LoVo (cell line): ENCODE data around the gene PBX1.

Experiments used
- DNase-seq: peaks from one replicate; pipeline ENCODE4 v3.0.0-alpha.2; 2016; ENCODE audit warnings: low spot score

Gene PBX1

DNA sequence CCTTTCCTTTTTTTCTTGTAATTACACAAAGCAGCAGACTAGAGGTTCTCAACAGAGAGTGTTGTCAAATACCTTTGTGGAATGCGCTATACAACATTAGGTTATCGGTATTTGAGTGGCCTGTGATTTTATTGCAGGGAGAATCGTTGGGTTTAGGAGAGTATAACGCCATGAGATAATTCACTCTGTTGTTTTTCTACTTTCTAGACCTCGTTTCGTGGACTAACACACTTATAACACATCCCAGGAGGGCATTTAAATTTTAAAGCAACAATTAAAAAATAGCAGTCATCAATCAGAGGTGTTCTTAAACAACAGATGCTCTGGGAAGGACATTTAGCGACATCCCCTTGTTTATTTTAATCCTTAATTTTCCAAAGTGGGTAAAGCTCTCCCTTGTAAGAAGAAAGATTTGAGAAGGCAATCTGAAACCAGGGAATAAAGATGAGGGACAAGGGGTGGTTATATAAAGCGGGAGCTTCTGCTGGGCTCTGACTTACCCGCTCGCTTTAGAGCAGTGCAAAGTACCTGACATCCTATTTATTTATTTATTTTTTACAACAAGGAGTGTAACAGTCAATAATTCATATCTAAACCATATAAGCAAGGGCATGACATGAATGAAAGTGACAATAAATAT lies 4.9 kb downstream of the PBX1 start:
- DNase-seq, result no peak

DNA sequence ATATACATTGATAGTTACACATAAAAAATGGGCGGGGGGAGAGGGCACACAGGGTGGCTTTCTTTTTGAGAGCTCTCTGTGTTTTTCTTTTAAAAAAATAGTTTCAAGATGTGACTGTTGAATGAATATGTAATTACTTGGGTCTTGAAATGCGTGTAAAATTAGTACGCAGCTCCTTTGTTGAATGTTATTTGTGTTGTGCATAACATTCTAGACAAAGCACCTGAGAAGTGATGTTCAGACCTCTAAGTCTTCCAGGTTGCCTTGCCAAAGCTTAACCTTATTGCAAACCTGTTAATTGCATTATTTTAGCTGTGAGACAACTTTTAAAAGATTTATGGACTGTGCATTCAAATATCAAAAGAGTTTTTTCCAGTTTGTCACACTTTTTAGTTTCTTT lies 5.4 kb downstream of the PBX1 start:
- no peak for DNase-seq

DNA sequence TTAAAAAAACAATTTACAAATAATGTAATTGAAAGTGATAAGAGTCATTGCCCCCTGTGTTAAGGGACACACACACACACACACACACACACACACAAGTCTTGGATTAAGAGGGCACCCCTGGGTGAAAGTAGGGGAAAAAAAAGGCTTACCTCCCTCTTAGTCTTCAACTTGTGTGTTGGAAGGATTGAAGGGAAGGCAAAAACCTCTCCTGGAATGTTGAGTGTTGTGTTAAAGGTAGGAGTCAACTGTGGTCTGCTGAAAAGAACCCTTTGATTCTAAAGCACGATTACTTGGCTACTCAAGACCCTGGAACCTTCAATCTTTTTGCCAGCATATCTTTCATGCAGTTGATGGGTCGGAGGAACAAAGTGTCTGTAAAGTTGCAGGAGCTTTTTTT lies 6.4 kb downstream of the PBX1 start:
- no peak for DNase-seq

DNA sequence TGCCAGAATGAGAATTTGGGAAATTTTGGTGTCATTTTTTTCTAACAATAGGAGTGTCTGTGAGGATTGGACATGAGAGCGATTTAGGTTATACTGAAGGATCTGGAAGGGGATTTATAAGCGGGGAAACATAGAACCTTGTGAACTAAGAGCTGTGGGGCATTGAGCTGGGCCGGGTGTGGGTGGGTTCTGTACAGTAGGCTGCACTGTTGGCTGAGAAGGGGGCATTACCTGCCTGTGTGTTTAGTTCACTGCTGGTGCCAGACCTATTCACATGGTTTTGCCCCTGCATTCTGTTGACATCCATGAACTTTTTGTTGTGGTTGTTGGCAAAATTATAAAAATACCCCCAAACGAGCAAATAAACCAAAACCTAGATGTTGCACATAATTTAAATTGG lies 8.8 kb downstream of the PBX1 start:
- DNase-seq, result no peak

DNA sequence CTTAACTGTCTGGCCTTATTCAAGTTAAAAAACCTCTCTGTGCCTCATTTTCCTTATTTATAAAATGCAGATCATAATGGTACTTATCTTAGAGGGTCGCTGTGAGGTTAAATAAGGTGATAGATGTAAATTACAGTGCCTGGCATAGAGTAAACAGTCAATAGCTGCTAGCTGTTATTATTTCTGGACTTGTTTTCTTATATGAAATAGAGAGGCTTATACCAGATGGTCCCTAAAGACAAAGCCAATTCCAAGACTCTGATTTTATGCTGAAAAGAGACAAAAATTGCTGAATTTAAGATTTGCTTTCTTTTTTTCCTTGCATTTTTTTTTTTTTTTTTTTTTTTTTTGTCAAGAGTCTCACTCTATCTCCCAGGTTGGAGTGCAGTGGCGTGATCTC lies 10.3 kb downstream of the PBX1 start:
- no peak for DNase-seq

DNA sequence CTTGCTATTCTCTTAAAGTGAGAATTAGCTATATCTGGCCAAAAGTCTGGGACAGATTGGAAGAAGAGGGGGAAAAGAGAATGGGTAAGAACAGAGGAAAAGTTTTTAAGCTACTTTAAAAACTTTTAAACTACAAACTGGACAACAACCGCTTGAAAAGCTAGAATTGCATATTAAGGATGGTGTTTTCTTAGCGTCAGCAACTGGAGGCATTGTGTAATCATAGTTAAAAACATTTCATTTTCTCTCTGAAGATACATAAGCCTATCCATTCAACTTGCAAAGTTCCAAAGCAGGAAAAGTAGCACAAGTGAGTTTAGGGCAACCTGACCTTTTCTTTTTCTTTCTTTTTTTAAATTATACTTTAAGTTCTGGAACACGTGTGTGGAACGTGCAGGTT lies 10.9 kb downstream of the PBX1 start:
- DNase-seq, result no peak

DNA sequence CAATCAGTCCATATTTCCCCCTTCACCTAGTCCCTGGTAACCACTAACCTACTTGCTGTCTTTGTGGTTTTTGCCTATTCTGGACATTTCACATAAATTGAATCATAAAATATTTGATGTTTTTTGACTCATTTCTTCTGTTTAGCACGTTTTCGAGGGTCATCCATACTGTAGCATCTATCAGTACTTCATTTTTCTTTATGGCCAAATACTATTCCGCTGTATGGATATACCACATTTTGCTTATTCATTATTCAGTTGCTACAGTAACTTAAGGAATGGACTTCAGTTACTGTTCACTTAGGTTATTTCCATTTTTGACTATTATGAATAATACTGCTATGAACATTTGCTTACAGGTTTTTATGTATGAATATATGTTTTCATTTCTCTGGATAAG lies 12.3 kb downstream of the PBX1 start:
- no peak for DNase-seq

DNA sequence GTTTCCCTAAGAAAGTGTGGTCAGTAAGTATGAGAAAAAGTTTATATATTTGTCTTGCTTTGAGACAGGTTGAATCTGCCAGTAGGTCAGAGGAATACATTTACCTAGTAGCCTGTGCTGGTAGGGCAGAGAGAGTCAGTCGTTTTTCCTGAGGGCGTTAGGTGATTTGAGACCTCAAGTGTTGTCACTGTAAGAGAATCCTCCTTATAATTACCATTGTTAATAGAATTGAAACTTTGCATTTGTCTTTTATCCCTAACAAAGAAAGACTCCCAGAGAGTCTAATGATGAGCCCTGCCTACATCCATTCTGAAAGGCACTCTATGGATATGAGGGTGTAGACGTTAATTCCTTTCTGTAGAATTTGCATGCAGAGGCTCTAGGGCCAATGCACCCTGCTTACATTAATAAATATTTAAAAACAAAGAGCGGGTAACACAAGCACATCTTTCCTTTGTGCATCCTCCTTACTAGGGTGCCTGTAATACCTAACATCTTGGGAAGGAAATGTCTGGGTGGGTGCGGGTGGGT lies 16.4 kb downstream of the PBX1 start:
- no peak for DNase-seq

DNA sequence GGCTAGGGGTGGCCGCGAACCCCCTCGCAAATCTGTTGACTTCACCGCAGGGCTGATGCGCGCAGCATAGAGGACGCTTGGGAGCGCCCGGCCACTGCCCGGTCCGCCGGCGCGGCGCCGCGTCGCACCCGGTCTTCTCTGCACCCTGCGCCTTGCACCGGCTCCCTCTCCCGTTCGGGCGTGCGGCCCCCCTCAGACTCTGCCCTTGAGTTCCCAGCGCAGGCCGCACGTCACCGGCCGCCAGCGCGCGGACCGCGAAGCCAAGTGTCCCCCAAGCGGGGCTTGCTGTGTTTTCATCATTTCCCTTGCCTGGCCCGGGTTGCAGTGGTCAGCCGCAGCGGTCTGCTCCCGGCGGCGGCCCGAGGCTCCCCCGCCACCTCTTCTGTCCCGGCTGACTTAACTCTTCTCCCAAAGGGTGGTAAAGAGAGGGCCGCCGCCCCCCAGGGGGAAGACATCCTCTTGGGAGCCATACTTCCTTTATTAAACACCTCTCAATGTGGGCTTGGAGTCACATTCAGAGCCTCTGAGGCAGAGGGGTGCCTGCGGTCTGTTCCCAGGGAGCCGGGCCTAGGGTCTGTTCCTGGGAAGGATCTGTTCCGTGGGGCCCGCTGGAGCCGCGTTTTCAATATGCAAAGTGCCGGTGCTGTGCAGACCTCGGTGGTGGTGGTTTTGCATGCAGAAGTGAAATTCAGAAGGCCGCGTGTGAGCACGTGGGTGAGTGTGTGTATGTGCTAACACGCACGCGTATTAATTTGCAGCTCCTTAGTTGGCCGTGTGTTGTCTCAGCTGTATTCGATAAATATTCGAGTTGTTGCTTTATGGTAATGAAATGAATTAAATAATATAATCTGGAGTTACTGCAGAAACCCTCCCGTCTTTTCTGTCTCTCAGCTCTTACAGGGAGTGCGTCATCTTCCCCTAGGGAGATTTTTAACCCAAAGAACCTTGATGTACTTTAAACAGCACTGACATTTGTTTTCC lies 17.6 kb downstream of the PBX1 start:
- no peak for DNase-seq

DNA sequence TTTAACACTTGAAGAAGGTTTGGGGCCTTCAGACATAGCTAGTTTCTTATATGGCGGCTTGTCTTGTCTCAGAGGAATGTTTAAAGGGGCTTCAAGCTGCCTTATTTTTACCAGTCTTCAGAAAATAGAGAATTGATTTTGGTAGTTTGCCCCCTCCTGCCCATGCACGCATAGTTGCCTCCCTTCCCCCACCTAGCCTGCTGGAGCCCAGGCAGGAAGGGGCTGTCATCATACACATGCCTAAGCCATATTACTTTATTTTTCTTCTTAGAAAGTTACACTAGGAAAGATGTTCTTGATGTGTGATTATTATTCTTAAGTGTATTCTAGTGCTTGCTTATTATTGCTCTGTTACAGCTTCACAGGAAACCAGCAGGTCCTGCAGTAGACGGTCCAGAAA lies 18.3 kb downstream of the PBX1 start:
- DNase-seq, result no peak

DNA sequence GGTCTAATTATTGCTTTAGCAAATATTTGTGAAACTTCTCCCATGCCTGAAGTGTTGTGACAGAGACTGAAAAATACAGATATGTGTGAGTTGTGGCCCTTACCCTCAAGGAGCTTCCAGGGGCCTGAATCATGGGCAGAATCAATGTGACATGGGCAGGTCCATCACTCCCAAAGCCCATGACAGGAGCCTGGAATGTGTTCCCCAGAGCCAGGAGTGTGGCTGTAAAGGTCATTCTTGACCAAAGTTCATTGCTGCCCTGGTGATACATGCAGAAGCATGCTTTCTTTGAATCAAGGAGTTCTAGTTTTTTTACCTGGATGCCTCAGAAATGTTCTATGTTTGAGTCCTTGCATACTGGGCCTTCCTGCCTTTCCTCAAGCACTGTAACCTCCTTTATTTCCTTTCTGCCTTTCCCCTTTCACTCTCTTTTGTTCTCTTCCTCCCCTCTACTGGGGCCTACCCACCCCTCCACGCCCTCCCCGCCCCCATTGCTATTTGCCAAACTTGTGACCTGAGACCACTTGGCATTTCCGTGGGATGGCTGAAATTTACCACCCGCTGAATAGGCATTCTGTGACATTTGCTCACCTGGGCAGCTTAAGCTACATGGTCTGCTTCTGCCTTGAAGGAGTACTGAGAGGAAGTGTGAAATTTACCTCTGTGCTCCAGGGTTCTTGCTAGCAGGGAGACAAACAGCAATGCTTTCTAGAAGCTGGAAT lies 19.7 kb downstream of the PBX1 start:
- DNase-seq, result no peak

DNA sequence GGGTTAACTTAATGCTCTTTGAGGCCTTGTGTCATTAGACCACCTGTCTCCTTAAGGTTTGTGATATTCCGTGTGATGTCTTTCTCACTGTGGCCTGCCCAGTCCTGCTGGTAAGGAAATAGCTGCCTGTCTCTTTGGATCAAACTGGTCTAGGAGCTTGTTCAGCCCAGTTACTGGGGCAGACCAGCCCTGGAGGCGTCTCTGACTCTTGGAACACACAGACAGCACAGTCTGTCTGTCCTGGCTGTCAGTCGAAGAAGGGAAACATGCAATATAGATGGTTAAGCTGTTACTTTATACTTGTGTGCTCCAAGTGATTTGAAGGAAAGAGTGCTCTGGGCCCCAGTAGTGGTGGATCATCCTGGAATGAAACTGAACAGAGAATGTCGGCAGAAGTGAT lies 20.4 kb downstream of the PBX1 start:
- no peak for DNase-seq

DNA sequence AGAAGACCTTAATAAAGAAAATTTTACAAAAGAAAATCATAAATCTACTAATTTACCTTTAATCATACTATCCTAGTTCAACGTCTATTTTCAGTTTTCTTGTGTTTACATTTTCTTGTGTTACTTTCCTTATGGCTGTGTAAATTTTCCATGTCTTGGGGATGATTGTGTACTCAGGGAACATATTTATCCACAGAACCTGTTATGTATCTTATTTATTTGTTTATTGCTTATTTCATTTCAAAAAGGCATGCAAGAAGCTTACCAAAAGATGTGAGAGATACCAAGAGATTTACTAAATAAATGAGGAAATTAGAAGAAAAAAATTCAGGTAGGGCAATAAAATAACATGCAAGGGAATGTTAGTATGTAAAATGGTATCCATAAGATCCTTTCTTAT lies 22.8 kb downstream of the PBX1 start:
- no peak for DNase-seq

DNA sequence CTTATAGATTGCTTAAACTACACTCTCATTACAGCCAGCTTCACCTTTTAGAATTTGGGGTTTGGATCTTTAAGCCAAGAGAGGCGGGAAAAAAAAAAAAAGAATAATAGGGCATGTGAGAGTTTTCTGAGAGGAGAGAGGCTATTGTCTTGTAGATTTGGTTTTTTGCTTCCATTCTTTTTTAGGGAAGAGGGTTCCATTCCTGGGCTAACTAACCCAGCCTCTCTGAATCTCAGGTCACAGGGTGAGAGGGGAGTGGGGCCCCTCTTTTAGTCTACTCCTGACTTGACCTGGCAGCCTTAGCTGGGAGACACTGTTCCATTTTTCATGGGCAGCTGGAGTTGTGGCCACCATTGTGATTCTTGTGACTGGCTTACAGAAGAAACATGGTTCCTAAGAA lies 24.2 kb downstream of the PBX1 start:
- DNase-seq, result no peak

DNA sequence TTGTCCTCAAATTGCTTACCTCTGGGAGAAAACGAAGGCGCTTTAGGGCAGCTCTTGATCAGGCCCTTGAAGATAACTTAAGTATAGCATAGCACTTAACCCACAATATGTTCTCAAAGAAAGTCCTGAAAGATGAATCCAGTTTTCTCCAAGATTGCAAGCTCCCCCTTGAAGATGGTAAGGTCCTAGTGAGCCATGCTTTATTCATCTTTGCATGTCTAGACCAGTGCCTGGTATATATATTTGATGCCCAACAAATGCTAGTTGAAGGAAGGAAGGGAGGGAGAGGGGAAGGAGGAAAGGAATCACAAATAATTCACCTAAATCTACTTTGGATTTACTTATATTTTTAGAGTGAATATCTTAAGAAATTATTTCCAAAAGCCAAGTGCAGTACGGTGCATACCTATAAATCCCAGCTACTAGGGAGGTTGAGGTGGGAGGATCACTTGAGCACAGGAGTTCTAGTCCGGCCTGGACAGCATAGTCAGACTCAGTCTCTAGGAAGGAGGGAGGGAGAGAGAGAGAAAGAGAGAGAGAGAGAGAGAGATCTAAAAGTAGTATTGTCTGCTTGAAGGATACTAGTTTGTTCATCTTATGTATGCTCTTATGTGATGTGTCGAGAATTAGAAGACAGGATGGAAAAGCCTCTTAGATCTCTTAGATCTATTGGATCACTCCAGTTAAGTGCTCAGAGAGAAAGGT lies 25.0 kb downstream of the PBX1 start:
- DNase-seq, result no peak

DNA sequence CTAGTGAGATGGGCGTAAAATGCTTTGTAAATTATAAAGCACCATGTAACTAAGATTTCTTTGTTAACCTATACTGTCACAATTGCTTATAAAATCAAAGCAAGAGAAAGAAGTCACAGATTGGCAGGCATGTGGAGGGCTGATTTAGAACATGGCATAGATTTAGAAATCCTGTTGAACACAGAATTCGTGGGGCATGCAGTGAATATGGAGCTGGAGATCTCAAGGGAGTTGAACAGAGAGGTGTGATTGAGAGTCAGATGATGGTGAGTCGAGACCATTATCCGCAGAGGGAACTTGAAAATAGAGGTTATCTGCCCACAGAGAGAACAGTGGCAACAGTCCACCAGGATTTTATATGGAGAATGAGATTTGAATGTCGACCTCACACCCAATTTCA lies 27.6 kb downstream of the PBX1 start:
- DNase-seq, result no peak

DNA sequence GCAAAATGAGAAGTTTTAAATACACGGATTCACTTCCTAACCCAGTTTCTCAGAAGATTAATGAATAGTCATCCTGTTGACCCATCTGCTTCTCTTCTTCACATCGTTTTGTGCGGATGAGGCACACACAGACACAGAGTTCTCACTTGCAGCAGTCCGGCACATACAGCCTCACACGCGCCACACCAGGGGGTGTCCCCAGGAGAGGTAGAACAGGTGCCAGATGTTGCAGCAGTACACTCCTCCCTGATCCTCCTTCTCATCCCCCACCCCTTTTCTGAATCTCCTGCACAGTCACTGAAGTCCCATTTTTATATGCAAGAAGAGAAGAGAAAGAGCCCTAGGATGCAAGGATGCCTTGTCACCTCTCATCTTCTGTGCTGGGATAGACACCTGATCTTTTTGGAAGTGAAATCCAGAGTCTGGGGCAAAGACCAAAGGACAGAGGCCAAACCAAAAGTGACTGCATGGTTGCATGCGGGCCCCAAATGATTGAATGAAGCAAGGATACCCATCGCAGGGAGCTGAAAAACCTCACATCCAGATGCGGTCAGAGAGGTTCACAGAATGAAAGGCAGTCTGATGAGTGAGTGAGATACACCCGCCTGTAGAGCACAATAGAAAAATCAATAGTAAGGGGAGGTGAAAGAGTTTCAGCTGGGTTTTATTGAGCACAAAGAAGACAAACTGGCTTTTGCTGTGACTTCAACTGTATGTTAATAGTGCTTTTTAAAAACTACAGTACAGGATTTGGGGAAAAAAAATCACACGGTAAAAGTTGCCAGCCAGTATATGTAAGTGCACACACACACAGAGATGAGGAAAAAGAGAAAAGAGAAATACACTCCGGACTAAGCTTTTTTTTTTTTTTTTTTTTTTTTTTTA lies 28.9 kb downstream of the PBX1 start:
- no peak for DNase-seq

DNA sequence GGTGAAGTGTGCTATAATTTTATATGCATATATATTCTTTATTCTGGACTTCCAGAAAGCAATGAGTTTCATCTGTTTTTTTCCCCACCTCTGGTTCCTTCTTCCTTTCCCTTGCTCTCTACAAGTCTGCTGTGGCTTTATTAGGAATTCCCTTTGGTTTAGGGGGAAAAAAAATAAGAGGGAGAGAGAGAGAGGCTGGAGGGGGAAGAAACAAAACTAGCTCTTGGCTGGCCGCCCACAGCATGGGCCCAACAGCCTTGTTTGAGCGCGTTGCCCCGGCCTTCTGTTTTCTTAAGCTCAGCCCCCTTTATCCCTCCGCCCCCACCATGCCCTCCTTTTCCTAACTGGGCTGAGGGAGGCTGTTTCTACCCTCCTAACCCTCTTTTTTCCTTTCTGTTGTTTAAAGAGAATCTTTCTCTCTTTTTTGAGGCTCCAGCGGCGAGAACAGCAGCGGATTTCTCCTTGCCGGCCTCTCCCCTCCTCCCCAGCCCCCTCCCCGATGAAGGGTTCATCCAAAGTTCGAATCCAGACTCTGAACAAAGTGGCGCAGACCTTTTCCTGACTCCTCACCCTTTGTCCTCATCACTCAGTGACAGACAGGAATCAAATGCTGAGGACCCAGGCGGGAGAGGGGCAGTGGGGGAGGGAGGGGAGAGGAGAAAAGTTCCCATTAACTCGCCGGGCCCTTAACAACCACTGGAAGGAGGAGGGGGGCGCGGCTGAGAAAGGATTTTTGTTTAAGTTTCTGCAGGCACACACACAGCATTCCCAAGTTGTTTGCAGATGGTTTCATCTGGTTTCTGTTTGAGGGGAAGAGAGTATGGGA lies 29.7 kb downstream of the PBX1 start:
- no peak for DNase-seq

DNA sequence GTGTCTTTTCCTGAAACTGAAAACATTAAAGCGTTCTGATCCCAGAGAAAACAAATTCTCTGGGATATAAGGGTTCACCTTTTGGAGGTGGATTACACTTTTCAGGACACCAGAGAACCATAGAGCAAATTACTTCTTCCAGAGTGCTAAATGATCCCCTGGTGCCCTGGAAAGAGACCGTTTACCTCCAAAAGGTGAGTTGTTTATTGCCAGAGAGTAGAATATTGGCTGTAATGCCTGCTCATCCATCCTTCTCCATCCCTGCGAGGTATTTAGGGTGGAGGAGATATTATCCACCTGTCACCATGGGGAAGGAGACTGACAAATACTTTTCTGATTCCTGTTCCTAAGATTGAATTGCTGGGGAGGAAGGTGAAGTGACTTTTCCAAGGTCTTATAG lies 30.4 kb downstream of the PBX1 start:
- no peak for DNase-seq

DNA sequence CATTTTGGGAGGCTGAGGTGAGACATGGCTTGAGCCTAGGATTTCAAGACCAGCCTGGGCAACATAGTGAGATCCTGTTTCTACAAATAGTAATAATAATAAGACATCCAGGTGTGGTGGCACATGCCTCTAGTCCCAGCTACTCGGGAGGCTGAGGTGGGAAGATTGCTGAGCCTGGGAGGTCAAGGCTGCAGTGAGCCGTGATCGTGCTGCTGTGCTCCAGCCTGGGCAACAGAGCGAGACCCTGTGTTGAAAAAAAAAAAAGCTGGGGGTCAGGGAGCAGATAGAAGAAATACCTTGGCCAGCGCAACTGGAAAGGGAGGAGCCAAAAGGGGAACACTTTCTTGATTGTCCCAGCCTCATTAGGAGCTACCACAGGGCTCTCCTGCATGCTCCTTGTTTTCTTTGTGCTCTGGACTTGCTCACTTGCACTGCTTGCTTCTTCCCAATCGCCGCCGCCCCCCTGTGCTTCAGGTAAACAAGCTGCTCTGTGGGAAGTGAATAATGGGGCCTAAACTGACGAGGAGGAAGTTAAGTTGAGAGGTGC lies 31.1 kb downstream of the PBX1 start:
- no peak for DNase-seq
